ENCODE data around the gene SLC12A3.
A peak's percentile ranks its signal among the peaks of the same experiment; 100 is the strongest.
"Not testable (repeated sequence)": the region's sequence is repeated elsewhere in the genome, so short reads cannot be mapped to it uniquely, and the experiment has no call there.

SLC12A3 gene

GRCh38 chr16:56919099-56919800 lies 54.2 kb downstream of the SLC12A3 start:
- DNase-seq (ENCODE audit: low spot score): no peak
- Mint-ChIP-seq H3K27me3 (ENCODE audit: low read depth) (no peaks in the 10 kb centered on the region), H3K27ac (no peak overlapping the region), H3K4me1 (ENCODE audit: low read depth) (peaks cover 28% of the 10 kb centered on the region), H3K4me3 (no peak overlapping the region), H3K9me3 (no peaks in the 10 kb centered on the region), H3K36me3 (ENCODE audit: low read depth) (no peaks in the 10 kb centered on the region)

- no peaks in the 10 kb centered on the region for H3K36me3 Mint-ChIP-seq (ENCODE audit: low read depth)
- H3K4me1 Mint-ChIP-seq (ENCODE audit: low read depth): peaks cover 28% of the 10 kb centered on the region
- DNase-seq (ENCODE audit: low spot score): no peak
- no peaks in the 10 kb centered on the region for H3K27me3 Mint-ChIP-seq (ENCODE audit: low read depth)
- H3K4me3 Mint-ChIP-seq: no peak overlapping the region
- no peak overlapping the region for H3K27ac Mint-ChIP-seq
- H3K9me3 Mint-ChIP-seq: no peaks in the 10 kb centered on the region
These were observed 56.6 kb downstream of the SLC12A3 start for GRCh38 chr16:56921571-56921970.

- no peak for DNase-seq (ENCODE audit: low spot score)
- Mint-ChIP-seq H3K27me3 (ENCODE audit: low read depth) (no peaks in the 10 kb centered on the region), H3K4me3 (no peak overlapping the region), H3K9me3 (no peaks in the 10 kb centered on the region), H3K4me1 (ENCODE audit: low read depth) (peaks cover 11% of the 10 kb centered on the region), H3K36me3 (ENCODE audit: low read depth) (no peaks in the 10 kb centered on the region), H3K27ac (no peak overlapping the region)
These were observed 58.6 kb downstream of the SLC12A3 start for GRCh38 chr16:56923481-56924091.

- H3K9me3 Mint-ChIP-seq: no peaks in the 10 kb centered on the region
- no peaks in the 10 kb centered on the region for H3K27me3 Mint-ChIP-seq (ENCODE audit: low read depth)
- no peak overlapping the region for H3K27ac Mint-ChIP-seq
- DNase-seq (ENCODE audit: low spot score): no peak
- H3K36me3 Mint-ChIP-seq (ENCODE audit: low read depth): peaks cover 1% of the 10 kb centered on the region
- peaks cover 15% of the 10 kb centered on the region for H3K4me1 Mint-ChIP-seq (ENCODE audit: low read depth)
- no peak overlapping the region for H3K4me3 Mint-ChIP-seq
These were observed 62.5 kb downstream of the SLC12A3 start for GRCh38 chr16:56927471-56927870.

GRCh38 chr16:56929639-56930038 lies 64.6 kb downstream of the SLC12A3 start:
- Mint-ChIP-seq H3K9me3 (no peaks in the 10 kb centered on the region), H3K4me3 (no peak overlapping the region)

GRCh38 chr16:56930486-56931270 lies 65.7 kb downstream of the SLC12A3 start:
- Mint-ChIP-seq H3K4me1 (ENCODE audit: low read depth) (peaks cover 25% of the 10 kb centered on the region), H3K27ac (peak overlapping the region; percentile 99), H3K4me3 (peak overlapping the region; percentile 99), H3K9me3 (no peaks in the 10 kb centered on the region), H3K36me3 (ENCODE audit: low read depth) (peaks cover 31% of the 10 kb centered on the region), H3K27me3 (ENCODE audit: low read depth) (no peaks in the 10 kb centered on the region)
- DNase-seq (ENCODE audit: low spot score): no peak

More at GRCh38 chr16:56929639-56930038, 64.6 kb downstream of the SLC12A3 start:
- Mint-ChIP-seq H3K27ac (no peak overlapping the region), H3K4me1 (ENCODE audit: low read depth) (peaks cover 19% of the 10 kb centered on the region), H3K36me3 (ENCODE audit: low read depth) (peaks cover 21% of the 10 kb centered on the region), H3K27me3 (ENCODE audit: low read depth) (no peaks in the 10 kb centered on the region)
- no peak for DNase-seq (ENCODE audit: low spot score)

- peaks cover 31% of the 10 kb centered on the region for H3K4me1 Mint-ChIP-seq (ENCODE audit: low read depth)
- no peaks in the 10 kb centered on the region for H3K27me3 Mint-ChIP-seq (ENCODE audit: low read depth)
- peak overlapping the region; percentile 99 for H3K4me3 Mint-ChIP-seq
- H3K27ac Mint-ChIP-seq: peak overlapping the region; percentile 99
- peaks cover 37% of the 10 kb centered on the region for H3K36me3 Mint-ChIP-seq (ENCODE audit: low read depth)
- DNase-seq (ENCODE audit: low spot score): no peak
- H3K9me3 Mint-ChIP-seq: no peaks in the 10 kb centered on the region
These were observed 66.4 kb downstream of the SLC12A3 start for GRCh38 chr16:56931271-56931891.

- Mint-ChIP-seq H3K9me3 (no peaks in the 10 kb centered on the region), H3K36me3 (ENCODE audit: low read depth) (peaks cover 43% of the 10 kb centered on the region), H3K27me3 (ENCODE audit: low read depth) (no peaks in the 10 kb centered on the region), H3K27ac (peak within 1 kb of the TSS; percentile 99), H3K4me3 (peak within 1 kb of the TSS; percentile 99), H3K4me1 (ENCODE audit: low read depth) (peaks cover 33% of the 10 kb centered on the region)
- DNase-seq (ENCODE audit: low spot score): peak; percentile 99
These were observed 67.1 kb downstream of the SLC12A3 start, which contains the start of gene HERPUD1 for GRCh38 chr16:56931892-56932720. HERPUD1 (plus strand) TSS chr16:56932142; CDS start chr16:56932245, 103 bp downstream.

GRCh38 chr16:56932721-56933619 lies 68.0 kb downstream of the SLC12A3 start:
- Mint-ChIP-seq H3K9me3 (no peaks in the 10 kb centered on the region), H3K4me3 (peak overlapping the region; percentile 99)

GRCh38 chr16:56933828-56934598 lies 69.0 kb downstream of the SLC12A3 start:
- Mint-ChIP-seq H3K27me3 (ENCODE audit: low read depth) (no peaks in the 10 kb centered on the region), H3K4me3 (peak overlapping the region; percentile 99), H3K4me1 (ENCODE audit: low read depth) (peaks cover 48% of the 10 kb centered on the region), H3K9me3 (no peaks in the 10 kb centered on the region), H3K27ac (peak overlapping the region; percentile 99), H3K36me3 (ENCODE audit: low read depth) (peaks cover 60% of the 10 kb centered on the region)
- no peak for DNase-seq (ENCODE audit: low spot score)

More at GRCh38 chr16:56932721-56933619, 68.0 kb downstream of the SLC12A3 start:
- H3K27me3 Mint-ChIP-seq (ENCODE audit: low read depth): no peaks in the 10 kb centered on the region
- H3K27ac Mint-ChIP-seq: peak overlapping the region; percentile 99
- peaks cover 51% of the 10 kb centered on the region for H3K36me3 Mint-ChIP-seq (ENCODE audit: low read depth)
- peak; percentile 54 for DNase-seq (ENCODE audit: low spot score)
- H3K4me1 Mint-ChIP-seq (ENCODE audit: low read depth): peaks cover 39% of the 10 kb centered on the region

- not testable (repeated sequence) for H3K27me3 Mint-ChIP-seq (ENCODE audit: low read depth); DNase-seq (ENCODE audit: low spot score); H3K9me3 Mint-ChIP-seq
- Mint-ChIP-seq H3K4me1 (ENCODE audit: low read depth) (peaks cover 53% of the 10 kb centered on the region), H3K36me3 (ENCODE audit: low read depth) (peaks cover 67% of the 10 kb centered on the region), H3K4me3 (peak overlapping the region; percentile 99), H3K27ac (peak overlapping the region; percentile 79)
These were observed 69.7 kb downstream of the SLC12A3 start for GRCh38 chr16:56934599-56935145.
